Activated gamma-delta T cell treated with Interleukin-2 at 50 U/mL for 16 hours (primary cell): ENCODE results near the gene SIPA1L3.

Source experiments
- DNase-seq: peaks from one replicate; pipeline ENCODE4 v3.0.0-alpha.2; 2020

SIPA1L3 gene

GRCh38 chr19:38001158-38001781, 94.3 kb downstream of the SIPA1L3 start:
- no peak for DNase-seq

DNA sequence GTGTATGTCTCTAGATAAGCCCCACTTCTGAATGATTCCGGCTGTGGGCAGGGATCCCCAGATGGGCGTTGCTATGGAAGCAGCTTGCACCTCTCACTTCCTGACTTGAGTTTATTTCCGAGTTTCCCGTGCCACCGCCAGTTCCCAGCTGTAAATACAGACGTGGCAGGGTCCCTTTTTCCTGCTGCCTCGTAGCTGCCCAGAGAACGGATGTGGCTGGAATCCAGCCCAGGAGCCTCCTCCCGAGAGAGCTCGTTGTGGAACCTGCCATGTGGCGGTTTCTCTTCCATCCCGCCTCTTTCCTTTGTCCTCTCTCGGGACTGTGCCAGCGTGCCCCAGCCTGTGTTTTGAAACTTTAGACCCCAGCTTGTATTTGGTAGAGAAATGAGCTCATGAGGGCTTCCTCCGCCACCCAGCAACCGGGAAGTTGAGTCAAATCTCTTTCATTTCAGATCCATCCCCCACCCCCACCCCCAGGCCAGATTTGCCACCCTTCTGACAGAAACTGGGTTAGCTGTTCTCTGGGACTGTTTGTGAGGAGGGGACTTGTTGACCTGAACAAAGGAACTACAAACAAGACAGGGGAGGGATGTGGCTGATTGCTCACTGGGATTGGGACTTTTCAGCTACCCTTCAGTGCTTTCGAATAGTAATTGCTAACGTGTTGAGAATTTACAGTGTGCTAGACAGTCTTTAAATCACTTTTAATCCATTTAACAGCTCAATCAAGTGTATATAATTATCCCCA, 96.6 kb downstream of the SIPA1L3 start:
- peak; percentile 5 for DNase-seq

DNA sequence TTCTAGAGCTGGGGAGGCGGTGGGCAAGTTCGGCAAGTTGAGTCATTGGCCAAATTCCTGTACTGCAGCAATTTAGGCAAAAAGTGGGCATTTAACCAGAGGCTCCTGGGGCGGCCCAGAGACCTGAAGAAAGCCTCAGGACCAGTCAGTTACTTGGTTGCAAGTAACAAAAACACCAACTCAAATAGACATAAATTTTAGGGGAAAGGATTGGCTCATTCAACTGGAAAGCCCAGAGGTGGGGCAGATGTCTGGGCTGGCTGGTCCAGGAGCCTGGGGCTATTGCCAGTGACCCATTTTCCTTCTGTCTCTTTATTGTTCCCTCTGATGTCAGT, 97.1 kb downstream of the SIPA1L3 start:
- DNase-seq = no peak

GRCh38 chr19:38004521-38005223, 97.7 kb downstream of the SIPA1L3 start:
- no peak for DNase-seq

- DNase-seq = no peak
These were observed 98.2 kb downstream of the SIPA1L3 start for GRCh38 chr19:38005224-38005614.

DNA sequence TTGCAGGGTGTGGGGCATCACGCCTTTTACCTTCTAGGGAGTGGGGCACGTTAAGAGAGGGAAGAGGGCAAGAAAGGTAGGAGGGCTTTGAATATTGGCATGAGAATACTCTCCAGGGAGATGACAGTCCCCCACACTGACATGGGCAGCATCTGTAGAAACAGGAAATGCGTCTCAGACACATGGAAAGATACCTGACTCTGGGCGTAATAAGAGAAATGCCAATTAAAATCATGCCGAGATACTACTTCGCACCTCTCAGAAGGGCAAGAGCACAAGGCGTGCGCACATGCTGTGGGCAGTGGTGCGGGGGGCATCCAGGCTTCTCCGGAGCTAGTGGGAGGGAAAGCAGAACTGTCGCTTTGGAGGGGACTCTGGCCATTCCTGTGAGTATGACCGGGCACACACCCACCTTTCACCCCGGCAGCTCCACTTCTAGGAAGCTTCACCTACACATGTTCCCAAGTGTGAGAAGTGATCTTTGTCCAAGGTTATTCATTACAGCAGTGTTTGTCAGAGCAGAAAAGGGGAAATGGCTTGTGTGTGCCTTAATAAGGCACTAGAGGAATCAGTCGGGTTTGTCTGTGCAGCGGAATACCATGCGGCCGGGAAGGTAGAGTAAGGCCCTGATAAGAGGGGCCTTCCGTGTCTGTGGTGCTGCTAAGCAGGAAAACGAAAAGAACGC, 99.5 kb downstream of the SIPA1L3 start:
- DNase-seq = no peak

- DNase-seq = no peak
These were observed 102.7 kb downstream of the SIPA1L3 start for GRCh38 chr19:38009650-38010242.

GRCh38 chr19:38011426-38011825, 104.4 kb downstream of the SIPA1L3 start:
- no peak for DNase-seq

DNA sequence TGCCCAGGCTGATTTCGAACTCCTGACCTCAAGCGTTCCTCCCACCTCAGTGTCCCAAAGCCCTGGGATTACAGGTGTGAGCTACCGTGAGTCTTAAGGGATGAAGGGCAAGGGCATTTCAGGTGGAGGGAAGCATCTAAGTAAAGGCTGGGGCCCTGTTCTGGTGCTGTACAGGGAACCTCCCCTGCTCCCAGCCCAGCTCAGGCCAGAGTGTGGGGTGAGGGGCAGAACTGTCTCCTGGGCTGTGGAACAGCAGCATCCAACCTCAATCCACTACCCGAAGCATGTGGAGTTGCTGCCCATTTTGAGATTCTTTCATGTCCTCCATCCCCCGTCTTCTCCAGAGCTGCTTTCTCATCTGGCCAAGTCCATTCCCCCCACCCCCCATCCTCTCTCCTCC, 105.3 kb downstream of the SIPA1L3 start:
- DNase-seq = no peak

GRCh38 chr19:38012944-38013343, 105.9 kb downstream of the SIPA1L3 start:
- DNase-seq = no peak

GRCh38 chr19:38013913-38014580, 107.0 kb downstream of the SIPA1L3 start:
- DNase-seq = no peak

GRCh38 chr19:38015216-38015615, 108.2 kb downstream of the SIPA1L3 start:
- no peak for DNase-seq

DNA sequence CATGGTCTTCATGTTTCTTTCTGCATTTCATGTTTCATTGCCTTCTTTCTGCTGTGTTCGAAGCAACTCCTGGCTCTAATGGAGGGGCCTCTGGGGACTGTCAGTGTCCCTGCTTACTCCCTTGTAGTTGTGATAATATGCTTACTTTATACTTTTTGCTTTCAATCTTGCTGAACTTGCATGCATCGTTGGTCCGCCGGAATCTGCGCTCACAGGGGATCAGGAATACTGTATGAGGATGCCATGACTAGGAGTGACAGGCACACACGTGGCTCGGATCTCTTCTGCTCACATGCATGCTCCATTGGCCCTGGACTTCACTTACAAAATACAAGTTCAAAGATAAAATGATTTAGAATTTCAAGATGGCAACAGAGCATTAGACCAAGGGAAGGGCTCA, 108.8 kb downstream of the SIPA1L3 start:
- DNase-seq = no peak

GRCh38 chr19:38017401-38018151, 110.6 kb downstream of the SIPA1L3 start:
- no peak for DNase-seq

DNA sequence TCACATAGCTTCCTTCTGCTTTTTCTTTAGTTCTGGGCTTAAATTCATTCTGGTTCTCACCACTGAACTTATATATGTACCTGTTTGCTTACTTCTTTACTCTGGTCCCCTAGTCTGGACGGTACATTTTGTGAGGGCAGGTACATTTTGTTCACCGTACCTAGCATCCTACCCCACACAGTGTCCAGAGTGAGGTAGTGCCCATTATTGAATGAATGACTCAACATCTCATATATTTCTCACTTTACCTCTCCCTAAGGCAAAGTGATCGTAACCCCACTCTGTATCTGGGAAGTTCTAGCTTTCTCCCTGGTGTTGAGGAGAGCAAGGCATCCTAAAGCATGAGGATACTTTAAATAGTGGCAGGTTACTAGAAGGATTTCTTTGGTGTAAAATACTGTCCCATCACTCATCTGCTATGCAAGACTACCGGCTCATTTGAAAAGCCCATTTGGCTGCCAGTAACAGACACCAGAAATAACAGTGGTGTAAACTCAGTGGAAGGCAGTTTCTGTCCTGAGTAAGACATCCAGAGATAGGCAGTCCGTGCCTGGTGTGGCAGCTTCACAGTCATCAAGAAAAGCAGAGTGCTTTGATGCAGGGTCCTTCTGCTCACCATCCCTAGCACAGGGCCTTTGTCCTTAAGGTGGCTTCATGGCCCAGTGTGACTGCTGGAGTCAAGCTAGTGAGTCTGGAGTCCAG, 111.8 kb downstream of the SIPA1L3 start:
- DNase-seq = no peak

DNA sequence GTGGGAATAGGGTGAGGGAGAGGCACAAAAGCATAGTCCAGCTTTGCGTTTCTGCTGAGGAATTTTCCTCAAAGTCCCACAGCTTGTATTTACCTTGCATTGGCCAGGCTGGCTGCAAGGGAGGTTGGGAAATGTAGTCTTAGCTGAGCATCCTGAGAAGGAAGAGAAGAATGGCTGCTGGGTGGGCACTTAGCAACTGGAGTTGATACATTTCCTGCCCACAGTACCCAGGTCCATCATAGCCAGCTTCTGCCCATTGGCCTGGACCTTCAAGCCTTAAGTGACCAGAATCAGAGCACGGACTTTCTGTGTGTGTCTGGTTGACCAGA, 112.4 kb downstream of the SIPA1L3 start:
- no peak for DNase-seq

- no peak for DNase-seq
These were observed 113.3 kb downstream of the SIPA1L3 start for GRCh38 chr19:38020311-38020710.

- no peak for DNase-seq
These were observed 114.3 kb downstream of the SIPA1L3 start for GRCh38 chr19:38021352-38021751.

GRCh38 chr19:38022791-38023670, 116.0 kb downstream of the SIPA1L3 start:
- DNase-seq = no peak
